Keratinocyte (primary cell): ENCODE results near the gene DDX54.

ENCODE experiments used
- CTCF ChIP-seq, 3 experiments: IDR thresholded peaks in 1 of 3; conservative IDR thresholded peaks in 1 of 3; optimal IDR thresholded peaks in 1 of 3; 2 replicates in 2 of 3; 3 replicates in 1 of 3; pipeline versions ENCODE3 to v1.5.1; 2011; ENCODE audit warnings: low read length in 3 of 3, mild to moderate bottlenecking in 3 of 3, moderate library complexity in 2 of 3, control low read depth in 1 of 3, inconsistent platforms in 1 of 3; ENCODE audit not compliant: insufficient read depth in 2 of 3; ENCODE audit errors: extremely low read depth in 1 of 3
- EZH2 ChIP-seq: IDR thresholded peaks from one replicate; pipeline ENCODE4 v1.6.1; 2012; ENCODE audit warnings: inconsistent platforms, mild to moderate bottlenecking, low read length, moderate library complexity

GRCh38 chr12:113142173-113142885 lies 42.9 kb downstream of the DDX54 start:
- TF ChIP-seq CTCF (optimal IDR thresholded peaks at IDR 0.05 in 1 of 3, IDR thresholded peaks at IDR 0.05 in 1 of 3, conservative IDR thresholded peaks at IDR 0.05 in 1 of 3; ENCODE audit: extremely low read depth in 1 of 3, insufficient read depth in 2 of 3, low read length in 3 of 3) (no peak), EZH2 (no peak)
